GM23338 (cell line): Measurements from ENCODE around the gene RAP1GAP2.

Source experiments
- CREB1 ChIP-seq: fragments of 250-450 bp; sonication (Bioruptor Pico); IDR thresholded peaks from 2 replicates; pipeline ENCODE4 v1.5.0; 2020; ENCODE audit warnings: low read depth, mild to moderate bottlenecking, moderate library complexity
- CTCF ChIP-seq, 2 experiments: fragments of 200-600 bp in 1 of 2; sonication (generic) in 1 of 2; conservative IDR thresholded peaks; 2 replicates each; pipeline versions ENCODE4 v1.5.1 to v1.6.1; 2016 to 2017; ENCODE audit warnings: antibody characterized with exemption in 2 of 2, low read depth in 2 of 2, mild to moderate bottlenecking in 2 of 2, moderate library complexity in 1 of 2
- ETS1 ChIP-seq: IDR thresholded peaks from 2 replicates; pipeline ENCODE4 v1.6.1; 2016; ENCODE audit warnings: antibody characterized with exemption
- EZH2 ChIP-seq: fragments of 200-600 bp; sonication (generic); IDR thresholded peaks from one replicate; pipeline ENCODE4 v1.8.0; 2017; ENCODE audit warnings: antibody characterized with exemption, mild to moderate bottlenecking, low read depth; ENCODE audit not compliant: unreplicated experiment
- EZH2phosphoT487 ChIP-seq: fragments of 200-600 bp; sonication (generic); IDR thresholded peaks from one replicate; pipeline ENCODE4 v1.8.1; 2018; ENCODE audit warnings: antibody characterized with exemption; ENCODE audit not compliant: unreplicated experiment
- JUNB ChIP-seq: IDR thresholded peaks from one replicate; pipeline ENCODE4 v1.6.1; 2016; ENCODE audit warnings: antibody characterized with exemption; ENCODE audit not compliant: unreplicated experiment
- NANOG ChIP-seq: IDR thresholded peaks from 2 replicates; pipeline ENCODE4 v1.6.1; 2016; ENCODE audit warnings: antibody characterized with exemption, borderline replicate concordance
- POLR2AphosphoS5 ChIP-seq: IDR thresholded peaks from 2 replicates; pipeline ENCODE4 v1.6.1; 2016; ENCODE audit warnings: antibody characterized with exemption, low read depth
- REST ChIP-seq: IDR thresholded peaks from one replicate; pipeline ENCODE4 v1.6.1; 2018; ENCODE audit warnings: antibody characterized with exemption; ENCODE audit not compliant: unreplicated experiment
- ZNF114 ChIP-seq: fragments of 250-450 bp; sonication (Bioruptor Pico); IDR thresholded peaks from 2 replicates; pipeline ENCODE4 v1.5.0; 2020; ENCODE audit warnings: mild to moderate bottlenecking, moderate library complexity
- ZNF462 ChIP-seq: fragments of 250-450 bp; sonication (Bioruptor Pico); IDR thresholded peaks from 2 replicates; pipeline ENCODE4 v1.5.0; 2020; ENCODE audit warnings: mild to moderate bottlenecking, moderate library complexity

- TF ChIP-seq CREB1: no peak
- no peak for TF ChIP-seq EZH2
- no peak for TF ChIP-seq CTCF (conservative IDR thresholded peaks at IDR 0.05; ENCODE audit: low read depth in 2 of 2)
- TF ChIP-seq ZNF462 (CRISPR knock-in tag): no peak
- TF ChIP-seq ZNF114 (CRISPR knock-in tag): no peak
- no peak for TF ChIP-seq ETS1
- no peak for TF ChIP-seq POLR2AphosphoS5
- no peak for TF ChIP-seq JUNB
- no peak for TF ChIP-seq REST
- TF ChIP-seq EZH2phosphoT487: no peak
- no peak for TF ChIP-seq NANOG
These were observed 233.9 kb downstream of the RAP1GAP2 start for GRCh38 chr17:3030096-3030495.
